AG04449 (cell line): Measurements from ENCODE around the gene GAL3ST2.

Experiments
- CTCF ChIA-PET: fragments of 350-600 bp; formaldehyde crosslinking; extraction: SDS; loops from one replicate; lab custom pipeline; 2021; ENCODE audit warnings: antibody characterized with exemption; lab: Yijun Ruan, JAX
- POLR2A ChIA-PET: fragments of 400-600, 350-600 bp; formaldehyde crosslinking; extraction: SDS; loops from one replicate; lab custom pipeline; 2020; ENCODE audit warnings: antibody characterized with exemption, inconsistent platforms; lab: Yijun Ruan, JAX
- DNase-seq: peaks from one replicate; pipeline ENCODE4 v3.0.0-alpha.2; 2010; ENCODE audit warnings: low read depth, low spot score
- H3K4me3 ChIP-seq: 2 replicates; pipeline ENCODE4 v1.5.1; 2011; ENCODE audit warnings: low read depth, mild to moderate bottlenecking, control low read depth, low read length
- CTCF ChIP-seq: IDR thresholded peaks from one replicate; pipeline ENCODE4 v1.5.1; 2011; ENCODE audit warnings: mild to moderate bottlenecking, moderate library complexity, low read length, control low read depth, inconsistent platforms; ENCODE audit not compliant: insufficient read depth; ENCODE audit errors: missing control alignments

Gene GAL3ST2

DNA sequence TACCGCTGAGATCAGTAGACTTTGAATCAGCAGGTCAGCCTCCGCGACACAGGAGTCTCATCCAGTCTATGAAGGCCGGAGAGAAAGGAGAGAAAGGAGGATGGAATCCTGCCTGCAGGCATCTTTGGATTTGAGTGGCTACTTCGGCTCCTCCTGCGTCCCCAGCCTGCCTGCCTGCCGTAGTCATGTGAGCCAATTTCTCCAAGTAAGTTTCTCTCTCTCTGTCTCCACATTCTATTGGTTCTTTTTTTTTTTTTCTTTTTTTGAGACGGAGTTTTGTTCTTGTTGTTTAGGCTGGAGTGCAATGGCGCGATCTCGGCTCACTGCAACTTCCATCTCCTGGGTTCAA, 65.4 kb downstream of the GAL3ST2 start:
- no peak for DNase-seq
- CTCF ChIA-PET: interaction anchor here (0.6 kb wide), 1 partner anchor 17 kb away, joined by 3 read pairs; no protein-coding TSS in a partner anchor
- no peak overlapping the region for H3K4me3 ChIP-seq
- no peak for TF ChIP-seq CTCF
- POLR2A ChIA-PET: no interaction called here

- ChIA-PET CTCF (interaction anchor here (1.9 kb wide), 1 partner anchor 12 kb away, joined by 5 read pairs; no protein-coding TSS in a partner anchor), POLR2A (no interaction called here)
- DNase-seq: no peak
- no peak for TF ChIP-seq CTCF
- no peak overlapping the region for H3K4me3 ChIP-seq
These were observed 66.1 kb downstream of the GAL3ST2 start for GRCh38 chr2:241842620-241843211.

GRCh38 chr2:241843321-241844065, 66.9 kb downstream of the GAL3ST2 start:
- H3K4me3 ChIP-seq: no peak overlapping the region
- no peak for TF ChIP-seq CTCF
- DNase-seq: no peak
- ChIA-PET CTCF (interaction anchor here (1.9 kb wide), 1 partner anchor 13 kb away, joined by 5 read pairs; no protein-coding TSS in a partner anchor), POLR2A (no interaction called here)

DNA sequence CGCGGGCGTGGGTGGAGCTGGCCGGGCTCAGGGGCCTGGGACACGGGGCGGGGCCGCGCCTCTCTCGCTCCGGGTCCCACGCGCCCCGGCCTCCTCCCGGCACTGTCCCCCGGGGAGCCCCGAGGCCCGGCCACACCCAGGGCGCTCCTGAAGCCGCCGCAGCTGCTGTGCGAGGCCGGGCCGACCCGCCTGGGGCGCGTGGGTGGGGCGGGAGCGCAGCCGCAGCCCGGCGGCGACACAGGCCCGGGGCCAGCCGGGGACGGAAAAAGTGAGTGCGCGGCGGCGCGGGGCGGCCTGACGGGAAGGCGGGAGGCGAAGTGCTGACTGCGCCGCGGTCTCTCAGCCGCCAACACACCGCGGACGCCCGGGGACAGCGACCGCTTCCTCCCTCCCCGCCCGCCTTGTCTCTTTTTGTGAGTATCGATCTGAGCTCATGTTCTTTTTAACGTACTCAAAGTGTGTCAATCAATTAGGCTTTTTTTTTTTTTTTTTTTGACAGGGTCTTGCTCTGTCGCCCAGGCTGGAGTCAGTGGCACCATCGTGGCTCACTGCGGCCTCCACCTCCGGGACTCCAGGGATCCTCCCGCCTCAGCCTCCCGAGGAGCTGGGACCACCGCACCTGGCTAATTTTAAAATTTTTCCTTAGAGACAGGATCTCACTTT, 67.6 kb downstream of the GAL3ST2 start:
- POLR2A ChIA-PET: no interaction called here
- CTCF ChIA-PET: interaction anchor here (0.7 to 1.9 kb wide), 3 partner anchors 14 to 85 kb away, joined by 3 to 5 read pairs (median 5); no protein-coding TSS in a partner anchor

DNA sequence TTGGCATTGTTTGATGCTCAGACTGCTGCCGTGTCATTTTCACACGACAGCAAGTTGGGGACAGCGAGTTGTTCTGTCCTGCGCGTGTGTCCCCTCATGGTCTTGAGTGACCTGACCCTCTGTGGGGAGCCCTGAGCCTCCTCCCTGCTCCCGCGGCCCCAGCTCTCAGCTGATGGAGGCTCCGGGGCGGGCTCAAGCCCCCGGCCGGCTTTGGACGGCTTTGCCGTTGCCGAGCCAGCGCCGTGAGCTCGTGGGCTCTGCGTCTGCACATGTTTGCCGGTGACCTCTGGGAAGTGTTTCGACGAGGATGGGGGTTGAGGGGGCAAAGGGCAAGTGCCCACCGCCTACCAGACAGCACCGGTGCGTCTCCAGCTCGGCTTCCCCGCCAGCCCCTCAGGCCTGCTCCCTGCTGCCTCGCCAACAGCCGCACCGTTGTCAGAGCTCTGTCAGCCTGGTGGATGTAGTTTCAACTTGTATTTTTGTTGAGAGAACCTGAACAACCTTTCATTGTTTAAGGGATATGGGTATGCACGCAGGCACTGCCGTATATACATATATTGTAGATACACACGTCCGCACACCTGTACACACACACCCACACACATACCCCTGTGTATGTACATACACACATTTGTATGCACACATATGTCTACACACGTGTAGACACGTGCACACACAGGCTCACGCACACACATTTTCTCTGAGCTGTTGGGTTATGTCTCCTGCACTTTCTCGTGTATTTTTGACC, 68.4 kb downstream of the GAL3ST2 start:
- no peak for TF ChIP-seq CTCF
- DNase-seq: no peak
- CTCF ChIA-PET: interaction anchor here (0.7 to 1.9 kb wide), 3 partner anchors 15 to 86 kb away, joined by 3 to 5 read pairs (median 5); no protein-coding TSS in a partner anchor
- H3K4me3 ChIP-seq: no peak overlapping the region
- POLR2A ChIA-PET: no interaction called here

More for the DNA sequence above, 67.6 kb downstream of the GAL3ST2 start:
- TF ChIP-seq CTCF: no peak
- H3K4me3 ChIP-seq: peak overlapping the region; percentile 34
- DNase-seq: no peak

GRCh38 chr2:241846406-241846805, 69.8 kb downstream of the GAL3ST2 start:
- no peak for TF ChIP-seq CTCF
- no peak overlapping the region for H3K4me3 ChIP-seq
- CTCF ChIA-PET: no interaction called here
- no peak for DNase-seq
- POLR2A ChIA-PET: no interaction called here
